ENCODE measurements around the gene NCOA5. TPM values are rescaled to one million over a fixed set of nuclear protein-coding genes. Genes with fewer than 3 reads are reported as not detected.

NCOA5 gene
- total RNA-seq, 1 experiment from 2014 or later: 26.9 TPM

DNA sequence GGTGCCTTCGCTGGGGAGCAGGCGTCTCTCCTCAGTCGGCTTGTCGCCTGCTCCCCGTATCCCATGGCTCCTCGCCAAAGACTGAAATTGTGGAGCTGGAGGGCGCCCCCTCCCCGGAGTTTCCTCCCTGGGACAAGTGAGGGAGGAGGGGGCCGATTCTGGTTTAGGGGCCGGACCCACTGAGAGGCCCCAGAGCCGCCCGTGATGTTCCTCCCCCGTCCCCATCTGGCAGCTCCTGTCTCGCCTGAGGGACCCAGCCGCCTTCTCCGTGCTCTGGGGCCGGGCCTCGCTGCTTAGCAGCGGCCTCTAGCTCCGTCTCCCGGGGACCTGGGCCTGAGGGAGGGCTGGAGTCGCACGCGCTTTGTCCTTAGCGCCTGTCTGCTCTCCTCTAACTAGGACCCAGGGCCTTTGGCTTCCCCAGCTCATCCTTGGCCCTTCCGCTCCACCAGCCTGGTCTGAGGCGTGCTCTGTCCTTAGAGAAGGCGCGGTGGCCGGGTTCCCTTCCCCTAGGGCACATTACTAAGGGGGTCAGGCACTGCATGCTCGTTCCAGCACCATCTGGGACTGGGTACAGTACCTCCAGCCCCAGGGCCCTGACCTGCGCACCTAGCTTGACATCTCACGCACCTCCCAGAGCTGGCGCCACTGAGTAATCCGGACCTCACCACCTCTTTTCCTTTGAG, 31.0 kb downstream of the NCOA5 start:
- POLR2A ChIA-PET (ENCODE audit: unreplicated experiment): no interaction called here

DNA sequence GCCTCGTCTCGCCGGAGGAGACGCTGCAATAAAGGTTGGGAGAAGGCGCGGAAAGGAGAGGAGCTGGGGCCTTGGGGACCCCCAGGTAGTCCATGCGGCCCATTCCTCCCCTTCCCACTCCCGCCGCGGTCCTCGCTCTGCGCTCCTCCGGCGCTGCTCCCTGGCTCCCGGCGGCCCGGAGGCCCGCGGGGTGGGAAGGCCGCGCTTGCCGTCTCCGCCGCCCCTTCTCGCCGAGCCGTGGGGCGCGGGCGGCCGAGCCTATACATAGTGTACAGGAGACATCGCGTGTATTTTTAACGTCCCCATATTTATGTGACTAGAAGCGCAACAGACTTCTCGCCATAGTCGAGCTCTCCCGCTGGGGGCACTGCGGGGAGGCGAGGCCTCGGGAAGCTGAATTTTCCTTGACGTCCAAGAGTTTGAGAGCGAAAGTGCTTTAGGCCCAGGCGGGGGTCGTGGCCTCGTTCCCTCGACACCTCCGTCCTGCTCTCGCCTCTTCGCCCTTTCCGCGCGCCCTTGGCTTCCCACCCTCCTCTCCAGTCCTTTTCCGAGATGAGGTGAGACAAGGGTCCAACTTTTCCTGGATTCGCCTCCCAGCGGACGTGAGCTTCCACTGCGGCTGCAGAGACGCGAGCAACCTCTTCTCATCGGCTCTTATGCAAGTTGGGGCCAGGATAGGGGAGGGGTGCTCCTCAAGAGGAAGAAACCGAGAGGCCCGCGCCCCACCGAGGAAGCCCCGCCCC, 31.7 kb downstream of the NCOA5 start:
- CTCF ChIA-PET: no interaction called here
- no peaks in the 10 kb centered on the region for H3K27me3 ChIP-seq (ENCODE audit: low read length)
- no peaks in the 10 kb centered on the region for H3K4me1 ChIP-seq (ENCODE audit: insufficient read depth, low read length)
- H3F3A ChIP-seq (ENCODE audit: low read length, unreplicated experiment): no peaks in the 10 kb centered on the region
- H3K36me3 ChIP-seq (ENCODE audit: low read depth, low read length): peaks cover 18% of the 10 kb centered on the region
- H3K9me2 ChIP-seq (replicated peaks; ENCODE audit: low read length): no peaks in the 10 kb centered on the region
- POLR2A ChIA-PET (ENCODE audit: unreplicated experiment): interaction anchor here (0.5 kb wide), 1 partner anchor 26 kb away, joined by 3 read pairs; no protein-coding TSS in a partner anchor
- intact Hi-C loops (cut with micrococcal nuclease): no loop called here
- no peak overlapping the region for H2AFZ ChIP-seq (ENCODE audit: low read length)
- H3K9me3 ChIP-seq (ENCODE audit: low read length): no peaks in the 10 kb centered on the region
- H4K20me1 ChIP-seq (ENCODE audit: low read length): no peaks in the 10 kb centered on the region
- no peak for TF ChIP-seq EZH2phosphoT487 (IDR thresholded peaks at IDR 0.05; ENCODE audit: borderline replicate concordance, low read length)
- TF ChIP-seq CTCF (conservative IDR thresholded peaks at IDR 0.05; ENCODE audit: low read depth, low read length): no peak
- no peak for TF ChIP-seq EZH2 (IDR thresholded peaks at IDR 0.05; ENCODE audit: low read length, unreplicated experiment)
- H3K9ac ChIP-seq (ENCODE audit: low read length): no peak overlapping the region
- H3K79me2 ChIP-seq (ENCODE audit: low read length): no peaks in the 10 kb centered on the region
- BruUV-seq (replicated peaks): no TSS peak
- H3K4me3 ChIP-seq (ENCODE audit: low read length): no peak overlapping the region
- no peak for ATAC-seq
- H3K4me2 ChIP-seq (ENCODE audit: low read length): no peak overlapping the region
- DNase-seq: no peak
- no peak overlapping the region for H3K27ac ChIP-seq (ENCODE audit: low read length)

More for the DNA sequence above, 31.0 kb downstream of the NCOA5 start:
- H3K4me2 ChIP-seq (ENCODE audit: low read length): no peak overlapping the region
- H3K9me3 ChIP-seq (ENCODE audit: low read length): no peaks in the 10 kb centered on the region
- ATAC-seq (peak; percentile 19; the same call in 1 of the 2 replicates), DNase-seq (no peak)
- H4K20me1 ChIP-seq (ENCODE audit: low read length): no peaks in the 10 kb centered on the region
- H3K27me3 ChIP-seq (ENCODE audit: low read length): no peaks in the 10 kb centered on the region
- no peaks in the 10 kb centered on the region for H3K79me2 ChIP-seq (ENCODE audit: low read length)
- no peak for TF ChIP-seq EZH2 (IDR thresholded peaks at IDR 0.05; ENCODE audit: low read length, unreplicated experiment)
- no peak for TF ChIP-seq EZH2phosphoT487 (IDR thresholded peaks at IDR 0.05; ENCODE audit: borderline replicate concordance, low read length)
- TF ChIP-seq CTCF (conservative IDR thresholded peaks at IDR 0.05; ENCODE audit: low read depth, low read length): no peak
- peaks cover 25% of the 10 kb centered on the region for H3K36me3 ChIP-seq (ENCODE audit: low read depth, low read length)
- no peaks in the 10 kb centered on the region for H3F3A ChIP-seq (ENCODE audit: low read length, unreplicated experiment)
- no peak overlapping the region for H3K4me3 ChIP-seq (ENCODE audit: low read length)
- no TSS peak for BruUV-seq (replicated peaks)
- H3K4me1 ChIP-seq (ENCODE audit: insufficient read depth, low read length): no peaks in the 10 kb centered on the region
- H3K27ac ChIP-seq (ENCODE audit: low read length): no peak overlapping the region
- CTCF ChIA-PET: no interaction called here
- H3K9me2 ChIP-seq (replicated peaks; ENCODE audit: low read length): no peaks in the 10 kb centered on the region
- intact Hi-C loops (cut with micrococcal nuclease): no loop called here
- no peak overlapping the region for H2AFZ ChIP-seq (ENCODE audit: low read length)
- H3K9ac ChIP-seq (ENCODE audit: low read length): no peak overlapping the region
